DOHH2 (cell line): ENCODE data around the gene NME7.

Experiments
- CTCF ChIP-seq: fragments of 200-600 bp; sonication (generic); IDR thresholded peaks from one replicate; pipeline ENCODE4 v1.5.1; 2014; ENCODE audit warnings: antibody characterized with exemption, mild to moderate bottlenecking, low read depth, low read length; ENCODE audit not compliant: poor library complexity, severe bottlenecking
- EZH2phosphoT487 ChIP-seq: fragments of 200-600 bp; sonication (generic); IDR thresholded peaks from 2 replicates; pipeline ENCODE4 v1.6.1; 2017; ENCODE audit warnings: borderline replicate concordance, mild to moderate bottlenecking, antibody characterized with exemption, low read length, moderate library complexity, mixed read lengths

- no peak for TF ChIP-seq CTCF
- no peak for TF ChIP-seq EZH2phosphoT487
Observed at GRCh38 chr1:169091480-169091941, 276.1 kb downstream of the NME7 start.
